GM21786 (cell line): ENCODE data around the gene ADAM17.

ENCODE experiments used
- ATAC-seq: cut with Tn5 transposase; IDR thresholded peaks from one replicate; pipeline ENCODE4 v1.9.1; 2021; ENCODE audit not compliant: unreplicated experiment

ADAM17 gene

DNA sequence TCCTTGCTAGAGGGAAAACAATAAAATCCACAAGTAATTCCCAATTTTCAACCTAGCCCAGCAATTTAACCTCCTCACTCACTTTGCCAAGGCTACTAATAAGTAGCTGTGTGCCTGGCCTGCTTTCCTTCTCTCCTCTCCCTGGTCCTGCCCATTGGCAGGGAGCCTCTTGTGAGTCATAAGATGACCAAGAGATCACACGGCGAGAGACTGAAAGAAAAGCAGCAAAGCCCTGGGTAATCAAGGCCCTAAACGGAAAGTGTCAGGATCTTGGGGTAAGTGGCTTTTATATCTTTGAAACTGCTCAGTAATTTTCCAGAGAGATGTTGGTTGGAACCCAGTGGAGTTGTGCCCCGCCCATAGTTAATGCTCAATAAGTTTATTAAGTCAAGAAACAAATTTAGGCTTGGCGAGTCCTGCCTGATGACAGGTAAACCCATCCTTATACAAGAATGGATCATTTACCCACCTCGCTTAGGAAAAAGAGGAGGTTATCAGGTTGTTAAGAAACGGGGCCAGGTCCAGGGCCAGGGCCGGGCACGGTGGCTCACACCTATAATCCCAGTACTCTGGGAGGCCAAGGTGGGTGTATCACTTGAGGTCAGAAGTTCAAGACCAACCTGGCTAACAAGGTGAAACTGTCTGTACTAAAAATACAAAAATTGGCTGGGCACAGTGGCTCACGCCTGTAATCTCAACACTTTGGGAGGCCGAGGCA lies 10.0 kb upstream of the ADAM17 start:
- no peak for ATAC-seq

DNA sequence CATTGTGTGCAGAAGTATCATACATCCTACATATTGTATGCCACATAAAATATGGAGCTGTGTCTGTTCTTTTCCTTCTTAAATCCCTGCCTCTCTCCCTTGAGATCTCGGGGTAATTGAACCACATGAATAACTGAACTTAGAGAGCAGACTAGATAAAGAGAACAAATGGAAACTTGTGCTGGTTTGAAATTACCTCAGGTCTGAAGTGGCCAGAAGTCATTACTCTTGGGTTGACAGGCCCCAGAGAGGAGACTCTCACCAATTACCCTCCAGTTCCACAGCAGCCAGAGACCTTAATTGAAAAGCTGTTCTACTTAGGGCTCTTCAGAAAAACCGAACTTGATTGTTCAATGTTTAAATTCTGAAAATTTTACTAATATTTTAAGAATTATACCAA lies 5.0 kb upstream of the ADAM17 start:
- no peak for ATAC-seq

DNA sequence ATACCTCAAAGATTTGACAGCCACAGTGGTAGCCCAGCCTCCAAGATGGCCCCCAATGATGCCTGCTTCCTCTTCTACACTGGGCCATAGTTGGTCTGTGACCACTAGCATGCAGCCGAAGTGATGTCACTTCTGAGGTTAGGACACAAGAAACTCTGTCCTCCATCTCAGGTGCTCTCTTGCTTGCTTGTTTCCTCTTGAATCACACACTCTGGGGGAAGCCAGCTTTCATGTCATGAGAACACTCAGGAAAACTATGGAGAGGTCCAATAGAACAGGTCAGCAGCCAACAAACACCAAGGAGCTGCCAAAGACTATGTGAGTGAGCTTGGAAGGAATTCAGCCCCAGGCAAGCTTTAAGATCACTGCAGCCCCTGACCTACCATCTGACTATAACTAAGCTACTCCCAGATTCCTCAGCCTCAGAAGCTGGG lies 3.3 kb upstream of the ADAM17 start:
- no peak for ATAC-seq

DNA sequence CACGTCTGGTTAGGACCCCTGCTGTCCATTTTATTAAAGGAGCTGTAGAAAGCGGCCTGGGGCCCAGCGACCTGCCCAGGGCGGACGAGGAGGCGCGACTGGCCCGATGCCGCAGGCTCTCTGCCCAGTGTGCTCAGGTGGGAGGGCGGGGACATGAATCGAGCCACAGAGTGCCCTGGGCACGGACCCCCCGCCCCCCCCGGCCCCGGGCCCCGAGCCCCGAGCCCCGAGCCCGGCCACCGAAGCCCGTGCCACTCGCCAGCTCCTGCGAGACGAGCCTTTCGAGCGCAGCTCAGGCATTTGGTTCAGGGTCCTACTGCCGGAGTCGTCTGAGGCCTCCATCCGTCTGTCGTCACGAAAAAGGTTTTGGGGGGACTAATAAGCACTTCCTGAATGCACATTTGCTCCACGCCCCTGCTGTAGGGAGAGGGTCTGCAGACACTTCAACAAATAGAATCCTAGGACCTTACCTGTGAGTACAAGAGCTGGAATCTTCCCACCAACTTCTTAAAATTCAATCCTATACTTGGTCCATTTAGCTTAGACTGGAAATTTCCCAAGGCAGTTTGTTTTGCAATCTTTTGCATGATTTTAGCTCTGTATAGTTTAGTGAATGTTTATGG lies 602 bp upstream of the ADAM17 start:
- peak; percentile 21 for ATAC-seq

DNA sequence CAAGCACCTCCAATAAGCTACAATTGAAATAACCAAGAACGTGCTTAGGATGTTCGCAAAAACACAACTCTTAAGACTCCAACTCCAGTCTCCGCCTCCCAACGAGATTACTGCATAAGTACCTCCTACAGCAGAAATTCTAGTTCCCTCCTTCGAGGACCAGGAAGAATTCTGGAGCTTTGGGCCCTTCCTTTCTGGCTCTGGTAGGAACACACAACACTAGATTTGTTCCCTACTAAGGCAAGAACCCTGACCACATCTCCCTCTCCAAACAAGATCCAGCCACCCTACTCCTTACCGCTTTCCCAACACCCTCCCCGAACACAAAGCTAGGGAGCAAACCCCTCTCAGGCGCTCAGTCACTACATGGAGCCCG lies 721 bp downstream of the ADAM17 start:
- ATAC-seq: no peak

DNA sequence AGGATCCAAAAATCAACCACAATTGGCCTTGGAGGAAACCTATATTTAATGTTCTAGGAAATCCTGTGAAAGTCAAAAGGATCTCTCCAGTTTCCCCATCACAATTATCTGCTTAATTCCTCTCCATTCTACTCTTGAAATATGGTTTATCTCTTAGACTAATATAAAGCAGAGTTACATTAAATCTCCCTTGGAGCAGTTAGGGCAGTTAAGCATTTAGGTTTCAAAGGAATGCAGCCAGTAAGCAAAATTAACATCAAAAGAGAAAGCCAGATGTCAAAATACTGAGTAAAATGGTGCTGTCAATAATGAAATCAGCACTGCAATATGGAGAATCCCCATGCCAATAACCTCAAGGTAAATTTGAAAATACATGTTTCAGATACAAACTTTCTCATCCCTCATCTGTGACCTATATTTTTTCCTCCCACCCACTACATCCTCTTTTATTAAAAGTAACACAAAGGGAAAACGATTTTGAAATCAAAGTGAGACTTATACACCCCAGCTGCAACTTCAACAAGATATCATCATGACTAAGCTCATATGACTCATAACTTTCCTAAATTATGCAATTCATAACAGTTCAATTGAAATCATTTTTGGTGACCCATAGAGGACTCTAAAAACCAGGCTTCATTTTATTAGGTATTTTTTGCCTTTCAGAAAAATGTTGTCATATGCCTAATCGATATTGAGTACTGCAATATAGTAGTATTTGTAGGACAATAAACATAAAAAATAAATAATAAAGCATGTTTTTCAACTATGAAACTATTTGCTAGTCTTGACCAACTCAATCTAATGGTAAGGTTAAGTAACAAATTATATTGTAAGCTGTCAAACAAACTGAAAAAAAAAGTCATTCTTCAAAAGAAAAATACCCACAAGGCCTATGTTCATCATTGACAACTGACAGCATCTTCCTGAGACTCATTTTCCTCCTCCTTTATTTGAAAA lies 3.1 kb downstream of the ADAM17 start:
- no peak for ATAC-seq

DNA sequence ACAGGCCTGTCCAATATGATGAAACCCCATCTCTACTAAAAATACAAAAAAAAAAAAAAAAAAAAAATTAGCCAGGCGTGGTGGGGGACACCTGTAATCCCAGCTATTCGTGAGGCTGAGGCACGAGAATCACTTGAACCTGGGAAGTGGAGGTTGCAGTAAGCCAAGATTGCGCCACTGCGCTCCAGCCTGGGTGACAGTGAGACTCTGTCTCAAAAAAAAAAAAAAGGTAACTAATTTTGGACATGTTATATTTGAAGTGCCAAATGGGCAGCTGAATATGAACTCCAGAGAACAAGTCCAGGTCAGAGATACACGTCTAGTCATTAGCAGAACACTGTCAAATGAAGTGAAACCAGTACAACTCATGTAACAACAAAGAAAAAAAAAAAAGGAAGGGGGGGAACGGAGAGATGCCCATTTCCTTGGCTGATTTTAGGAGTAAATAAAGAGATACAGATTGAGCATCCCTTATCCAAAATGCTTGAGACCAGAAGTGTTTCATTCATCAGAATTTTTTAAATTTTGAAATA lies 4.7 kb downstream of the ADAM17 start:
- peak; percentile 21 for ATAC-seq

DNA sequence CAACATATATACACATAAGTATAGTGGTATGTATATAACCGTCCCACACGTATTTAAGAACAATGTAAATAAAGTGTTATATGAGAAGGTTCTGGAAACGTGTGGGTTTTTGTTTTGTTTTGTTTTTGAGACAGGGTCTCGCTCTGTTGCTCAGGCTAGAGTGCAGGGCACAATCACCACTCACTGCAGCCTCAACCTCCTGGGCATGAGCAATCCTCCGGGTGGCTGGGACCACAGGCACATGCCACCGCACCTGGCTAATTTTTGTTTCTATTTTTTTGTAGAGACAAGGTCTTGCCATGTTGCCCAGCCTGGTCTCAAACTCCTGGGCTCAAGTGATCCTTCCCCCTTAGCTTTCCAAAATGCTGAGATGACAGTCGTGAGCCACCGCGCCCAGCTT lies 6.2 kb downstream of the ADAM17 start:
- ATAC-seq: peak; percentile 27

DNA sequence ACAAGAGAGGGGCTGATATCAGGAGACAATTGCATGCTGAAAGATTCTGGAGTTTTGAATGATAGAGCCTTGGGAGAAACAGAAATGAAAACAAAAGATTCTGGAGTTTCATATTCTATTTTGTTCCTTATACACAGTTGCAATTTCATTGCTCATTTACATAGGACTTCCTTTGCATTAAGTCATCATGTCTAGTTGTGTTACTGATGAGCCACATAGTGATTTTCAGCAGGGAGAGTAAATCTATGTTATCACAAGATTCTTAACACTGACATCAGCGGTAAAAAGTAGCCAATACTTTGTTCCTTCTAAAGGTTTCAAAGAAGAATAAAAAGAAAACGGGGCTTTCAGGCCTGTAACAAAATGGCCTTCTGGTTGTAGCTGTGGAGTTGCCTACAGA lies 7.1 kb downstream of the ADAM17 start:
- peak; percentile 54 for ATAC-seq

DNA sequence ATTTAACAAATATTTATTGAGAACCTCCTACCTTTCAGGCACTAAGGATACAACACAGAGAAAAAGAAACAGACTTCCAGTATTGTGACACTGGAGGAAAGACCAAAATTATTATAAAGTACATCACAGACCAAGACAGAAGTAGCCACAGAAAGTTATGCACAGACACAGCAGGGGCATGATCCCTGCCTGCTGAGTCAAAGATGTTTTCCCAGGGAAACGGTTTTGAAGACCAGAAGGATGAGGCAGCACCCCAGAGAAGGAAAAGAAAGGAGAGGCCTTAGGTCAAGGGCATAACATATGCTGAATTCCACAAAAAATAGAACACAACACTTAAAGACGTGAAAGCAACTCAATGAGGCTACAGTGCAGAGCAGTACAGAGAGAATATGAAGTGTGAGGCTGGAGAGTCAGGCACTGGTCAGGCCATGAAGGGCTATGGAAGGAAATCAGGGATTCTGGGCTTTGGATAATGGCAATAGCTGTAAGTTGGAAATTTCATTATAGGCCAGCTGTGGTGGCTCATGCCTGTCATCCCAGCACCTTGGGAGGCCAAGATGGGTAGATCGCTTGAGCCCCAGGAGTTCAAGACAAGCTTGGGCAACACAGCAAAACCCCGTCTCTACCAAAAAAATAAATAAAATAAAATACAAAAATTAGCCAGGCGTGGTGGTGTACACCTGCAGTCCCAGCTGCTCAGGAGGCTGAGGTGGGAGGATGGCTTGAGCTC lies 8.2 kb downstream of the ADAM17 start:
- ATAC-seq: no peak

DNA sequence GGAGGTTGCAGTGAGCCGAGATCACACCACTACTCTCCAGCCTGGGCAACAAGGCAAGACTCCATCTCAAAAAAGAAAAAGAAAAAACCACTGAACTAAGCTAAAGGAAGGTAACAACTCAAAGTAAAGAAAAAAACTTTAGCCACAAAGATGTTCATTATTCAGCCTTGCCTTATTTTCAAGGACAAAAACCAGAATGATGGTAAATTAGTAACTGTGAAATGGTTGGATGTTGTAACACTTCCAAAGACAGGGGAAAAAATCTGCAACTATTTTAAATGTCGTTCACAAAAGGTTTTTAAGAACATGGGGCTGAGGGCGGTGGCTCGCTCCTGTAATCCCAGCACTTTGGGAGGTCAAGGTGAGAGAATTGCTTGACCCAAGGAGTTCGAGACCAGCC lies 10.1 kb downstream of the ADAM17 start:
- ATAC-seq: no peak

DNA sequence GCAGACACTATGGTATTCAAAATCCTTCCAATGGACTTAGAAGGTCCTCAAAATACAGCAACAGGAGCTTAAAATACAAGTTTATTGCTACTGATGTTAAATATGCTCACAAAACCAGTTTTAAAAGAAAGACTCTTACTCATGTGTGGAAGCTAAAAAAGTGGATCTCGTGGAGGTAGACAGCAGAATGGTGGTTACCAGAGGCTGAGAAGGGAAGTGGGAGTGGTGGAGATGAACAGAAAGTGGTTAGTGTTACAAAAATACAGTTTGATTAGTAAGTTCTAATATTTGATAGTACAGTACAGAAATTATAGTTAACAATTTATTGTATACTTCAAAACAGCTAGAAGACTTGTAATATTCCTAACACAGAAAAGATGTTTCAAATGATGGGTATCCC lies 12.1 kb downstream of the ADAM17 start:
- ATAC-seq: no peak

DNA sequence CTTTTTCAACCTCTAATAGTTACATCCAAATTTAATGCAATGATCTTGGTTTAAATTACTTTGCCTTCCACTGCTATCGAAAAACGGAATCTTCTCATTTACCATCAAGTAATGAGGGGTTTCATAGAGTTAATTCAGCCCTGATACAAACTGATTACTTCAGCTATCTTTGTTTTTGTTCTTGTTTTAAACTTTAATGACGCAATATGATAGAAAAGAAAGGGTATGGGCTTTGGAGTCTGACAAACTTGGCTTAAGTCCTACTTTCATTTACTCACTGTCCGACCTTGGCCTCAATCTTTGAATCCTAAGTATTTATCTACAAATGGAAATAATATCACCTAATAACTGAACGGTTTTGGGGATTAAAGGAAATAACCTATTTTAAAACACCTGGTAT lies 16.1 kb downstream of the ADAM17 start:
- no peak for ATAC-seq

DNA sequence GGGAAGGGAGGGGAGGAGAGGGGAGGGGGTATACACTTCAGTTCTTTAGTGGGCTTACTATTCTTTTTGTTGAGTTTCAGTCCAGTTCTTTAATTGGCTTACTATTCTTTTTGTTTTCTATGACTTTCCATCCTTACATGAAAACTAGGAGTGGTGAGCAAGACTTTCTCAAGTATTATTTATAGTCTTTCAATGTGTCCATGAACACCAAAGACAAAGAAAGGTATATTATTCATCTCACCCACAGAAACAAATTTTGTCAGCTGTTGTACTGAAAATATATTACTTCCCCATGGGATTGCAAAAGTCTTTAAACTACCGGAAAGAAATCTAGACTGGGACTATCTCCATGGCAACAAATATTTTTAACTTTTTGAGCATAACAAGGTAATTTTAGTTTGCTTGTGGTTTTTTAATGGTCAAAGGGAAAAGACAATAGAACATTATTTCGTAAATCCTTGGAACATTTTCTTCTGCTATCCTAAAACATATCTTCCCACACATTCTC lies 17.6 kb downstream of the ADAM17 start:
- ATAC-seq: peak; percentile 37

DNA sequence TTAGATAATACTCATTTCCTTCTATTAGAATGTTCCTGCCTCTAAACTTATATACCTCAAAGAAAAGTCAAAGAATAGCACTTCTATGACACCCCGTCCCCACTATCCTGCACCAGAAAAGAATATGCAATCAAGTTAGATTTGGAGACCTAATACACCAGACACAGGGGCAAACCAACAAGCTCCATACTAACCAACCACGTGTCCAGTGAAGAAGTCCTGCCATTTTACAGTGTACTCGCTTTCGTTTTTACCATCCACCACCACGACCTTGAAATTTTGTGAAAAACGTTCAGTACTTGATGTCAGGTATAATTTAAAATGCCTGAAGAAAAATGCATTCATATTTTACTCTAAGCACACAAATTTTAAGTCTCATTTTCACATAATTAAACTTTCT lies 19.1 kb downstream of the ADAM17 start:
- ATAC-seq: no peak

DNA sequence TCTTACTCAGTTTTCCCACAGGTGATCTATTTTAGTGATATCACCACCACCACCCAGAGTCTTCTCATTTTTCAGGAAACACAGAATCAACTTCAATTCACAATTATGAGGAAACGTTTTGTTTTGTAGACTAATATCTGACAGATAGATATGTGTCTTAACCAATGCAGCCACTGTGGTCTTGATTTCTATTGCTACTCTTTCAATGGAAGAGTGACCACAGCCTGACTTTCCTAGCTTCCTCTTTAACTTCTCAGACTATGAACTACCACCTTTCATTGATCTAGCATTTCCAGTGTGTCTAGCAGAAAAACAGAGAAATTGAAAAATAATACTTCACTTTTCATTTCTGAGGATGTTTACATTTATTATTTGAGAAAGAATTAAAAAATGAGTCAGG lies 20.5 kb downstream of the ADAM17 start:
- no peak for ATAC-seq

DNA sequence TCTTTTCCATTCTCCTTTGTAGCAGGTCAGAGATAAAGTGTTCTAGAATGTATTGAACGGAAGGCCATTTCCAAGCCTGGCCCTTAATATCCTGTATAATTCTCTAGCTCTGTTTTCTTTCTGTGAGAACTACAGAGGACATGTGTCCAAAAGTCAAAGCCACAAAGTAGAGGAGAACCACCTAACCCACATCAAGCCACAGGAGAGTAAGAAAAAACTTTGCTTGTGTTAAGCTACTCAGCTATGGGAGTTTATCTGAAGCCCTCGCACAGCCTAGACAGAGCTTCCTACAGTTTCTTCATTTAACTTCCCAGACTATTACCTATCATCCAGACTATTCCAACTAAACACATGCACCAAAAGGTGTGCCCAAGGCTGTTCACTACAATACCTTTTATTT lies 22.0 kb downstream of the ADAM17 start:
- ATAC-seq: no peak

DNA sequence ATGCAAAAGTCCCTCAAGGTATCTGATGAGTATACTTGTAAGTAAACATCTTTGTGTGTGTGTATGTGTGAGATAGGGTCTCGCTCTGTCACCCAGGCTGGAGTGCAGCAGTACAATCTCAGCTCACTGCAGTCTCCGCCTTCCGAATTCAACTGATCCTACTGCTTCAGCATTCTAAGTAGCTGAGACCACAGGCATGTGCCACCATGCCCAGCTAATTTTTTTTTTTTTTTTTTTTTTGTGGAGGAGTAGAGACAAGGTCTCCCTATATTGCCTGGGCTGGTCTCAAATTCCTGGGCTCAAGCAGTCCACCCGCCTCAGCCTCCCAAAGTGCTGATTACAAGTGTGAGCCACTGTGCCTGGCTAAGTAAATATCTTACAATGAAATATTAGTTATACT lies 23.2 kb downstream of the ADAM17 start:
- ATAC-seq: no peak

DNA sequence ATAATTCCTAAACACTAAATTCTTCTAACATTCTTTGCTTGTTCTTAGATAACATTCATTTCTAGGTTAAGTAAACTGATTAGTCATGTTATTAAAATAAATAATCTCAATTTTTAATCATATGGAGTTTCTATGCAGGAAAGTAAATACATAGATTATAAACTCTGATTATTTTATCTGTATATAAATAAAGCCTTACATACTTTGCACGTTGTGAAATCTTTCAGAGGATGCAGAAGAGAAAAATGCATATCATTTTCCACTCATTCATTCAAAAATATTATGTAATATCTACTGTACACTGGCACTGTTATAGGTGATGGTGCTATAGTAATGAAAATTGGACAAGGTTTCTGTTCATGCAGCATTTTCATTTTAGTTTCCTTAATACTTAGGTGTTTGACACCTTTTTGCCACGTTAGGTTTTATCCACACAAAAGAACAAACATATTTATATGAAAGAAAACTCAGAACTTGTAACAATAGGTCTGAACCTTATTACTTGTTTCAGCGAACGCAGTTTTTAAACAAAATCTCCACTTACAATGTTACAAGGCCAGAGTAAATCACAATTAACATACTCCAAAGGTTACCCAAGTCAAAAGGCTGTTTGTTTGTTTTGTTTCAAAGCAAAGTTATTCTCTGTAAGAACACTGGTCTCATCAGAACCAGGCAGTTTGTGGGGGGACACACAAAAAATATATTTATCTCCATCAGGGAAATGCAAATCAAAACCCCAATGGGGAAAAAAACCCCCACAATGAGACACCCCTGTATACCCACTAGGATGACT lies 27.4 kb downstream of the ADAM17 start:
- ATAC-seq: no peak

DNA sequence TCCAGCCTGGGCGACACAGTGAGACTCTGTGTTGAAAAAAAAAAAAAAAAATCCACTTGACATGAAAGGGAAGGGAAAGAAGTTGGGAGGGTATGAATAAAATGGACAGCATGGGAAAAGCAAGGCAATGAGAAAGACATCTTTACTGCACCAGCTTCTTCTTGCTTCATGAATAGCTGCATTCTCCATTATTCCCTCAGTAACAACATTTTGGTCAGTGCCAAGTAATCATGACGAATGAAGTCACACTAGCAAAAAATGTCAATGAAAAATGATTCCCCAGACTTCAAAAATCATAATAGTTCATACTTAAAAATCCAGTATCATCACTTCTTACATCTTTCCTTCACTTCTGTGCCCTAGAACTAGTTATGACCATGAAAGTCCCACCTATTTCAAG lies 30.4 kb downstream of the ADAM17 start:
- ATAC-seq: no peak
